WTC11 (cell line): Measurements from ENCODE around the gene SPSB2. TPM values are rescaled to one million over a fixed set of nuclear protein-coding genes. Genes with fewer than 3 reads are reported as not detected.

Experiments used
- ATF3 ChIP-seq: sonication (generic); formaldehyde crosslinking; conservative IDR thresholded peaks from 2 replicates; pipeline ENCODE4 v1.8.1; 2022; ENCODE audit warnings: mild to moderate bottlenecking, missing genetic modification reagents
- CREM ChIP-seq: sonication (generic); formaldehyde crosslinking; IDR thresholded peaks from 2 replicates; pipeline ENCODE4 v1.8.1; 2022; ENCODE audit warnings: mild to moderate bottlenecking, missing genetic modification reagents, moderate library complexity
- CTCF ChIP-seq: fragments of 200-600 bp; IDR thresholded peaks from 2 replicates; pipeline ENCODE4 v1.8.0; 2022; ENCODE audit warnings: antibody characterized with exemption
- E2F5 ChIP-seq: sonication (generic); formaldehyde crosslinking; IDR thresholded peaks from 2 replicates; pipeline ENCODE4 v1.8.1; 2022; ENCODE audit warnings: mild to moderate bottlenecking, moderate library complexity, missing genetic modification reagents
- ESRRA ChIP-seq: sonication (generic); formaldehyde crosslinking; IDR thresholded peaks from 2 replicates; pipeline ENCODE4 v1.8.1; 2022; ENCODE audit warnings: mild to moderate bottlenecking, missing genetic modification reagents, borderline replicate concordance
- GRHL2 ChIP-seq: fragments of 250-450 bp; sonication (Bioruptor Pico); IDR thresholded peaks from 2 replicates; pipeline ENCODE4 v1.8.0; 2022; ENCODE audit warnings: mild to moderate bottlenecking, moderate library complexity; ENCODE audit not compliant: insufficient replicate concordance, severe bottlenecking
- MAX ChIP-seq: sonication (generic); formaldehyde crosslinking; IDR thresholded peaks from 2 replicates; pipeline ENCODE4 v1.8.0; 2022; ENCODE audit warnings: mild to moderate bottlenecking, missing genetic modification reagents
- NR2C2 ChIP-seq: sonication (generic); formaldehyde crosslinking; IDR thresholded peaks from 2 replicates; pipeline ENCODE4 v1.8.0; 2022; ENCODE audit warnings: mild to moderate bottlenecking, missing genetic modification reagents
- RORB ChIP-seq: fragments of 250-450 bp; sonication (Bioruptor Pico); IDR thresholded peaks from 2 replicates; pipeline ENCODE4 v1.9.0; 2021; ENCODE audit warnings: mild to moderate bottlenecking
- TEAD1 ChIP-seq: sonication (generic); formaldehyde crosslinking; IDR thresholded peaks from 2 replicates; pipeline ENCODE4 v1.8.0; 2022; ENCODE audit warnings: mild to moderate bottlenecking, missing genetic modification reagents
- TEAD4 ChIP-seq: sonication (generic); formaldehyde crosslinking; IDR thresholded peaks from 2 replicates; pipeline ENCODE4 v1.8.0; 2022; ENCODE audit warnings: mild to moderate bottlenecking, missing genetic modification reagents
- ZBTB21 ChIP-seq: sonication (generic); formaldehyde crosslinking; IDR thresholded peaks from 2 replicates; pipeline ENCODE4 v1.8.1; 2023; ENCODE audit warnings: mild to moderate bottlenecking, missing genetic modification reagents, borderline replicate concordance
- ZNF219 ChIP-seq: sonication (generic); formaldehyde crosslinking; IDR thresholded peaks from 2 replicates; pipeline ENCODE4 v1.8.0; 2023; ENCODE audit warnings: missing genetic modification reagents, mild to moderate bottlenecking, borderline replicate concordance
- ZNF232 ChIP-seq: sonication (generic); formaldehyde crosslinking; IDR thresholded peaks from 2 replicates; pipeline ENCODE4 v1.8.0; 2022; ENCODE audit warnings: mild to moderate bottlenecking, missing genetic modification reagents
- ZNF263 ChIP-seq: sonication (generic); formaldehyde crosslinking; IDR thresholded peaks from 2 replicates; pipeline ENCODE4 v1.8.1; 2022; ENCODE audit warnings: low read depth, mild to moderate bottlenecking, moderate library complexity, missing genetic modification reagents
- total RNA-seq: library from RNA; stranded (reverse); gene quantifications from 3 replicates; pipeline ENCODE4 v1.2.3, GENCODE V29; 2021
- TF ChIP-seq, protein P1 (sequence below): sonication (generic); formaldehyde crosslinking; IDR thresholded peaks from 2 replicates; pipeline ENCODE4 v1.8.1; 2023; ENCODE audit warnings: mild to moderate bottlenecking, moderate library complexity, missing genetic modification reagents
- TF ChIP-seq, protein P2 (sequence below): sonication (generic); formaldehyde crosslinking; IDR thresholded peaks from 2 replicates; pipeline ENCODE4 v1.8.1; 2023; ENCODE audit warnings: mild to moderate bottlenecking, missing genetic modification reagents
- TF ChIP-seq, protein P3 (sequence below): sonication (generic); formaldehyde crosslinking; IDR thresholded peaks from 2 replicates; pipeline ENCODE4 v1.8.0; 2022; ENCODE audit warnings: mild to moderate bottlenecking, missing genetic modification reagents
- TF ChIP-seq, protein P4 (sequence below): fragments of 250-450 bp; sonication (Bioruptor Pico); IDR thresholded peaks from 2 replicates; pipeline ENCODE4 v1.9.0; 2021; ENCODE audit warnings: moderate library complexity, mild to moderate bottlenecking, inconsistent platforms, borderline replicate concordance
- TF ChIP-seq, protein P5 (sequence below): sonication (generic); formaldehyde crosslinking; IDR thresholded peaks from 2 replicates; pipeline ENCODE4 v1.8.1; 2023; ENCODE audit warnings: mild to moderate bottlenecking, missing genetic modification reagents, moderate library complexity

The SPSB2 gene
- total RNA-seq, 1 experiment from 2014 or later = 25.5 TPM

- TF ChIP-seq CTCF (no peak), NR2C2 (CRISPR knock-in tag) (no peak), GRHL2 (CRISPR knock-in tag) (no peak), ATF3 (CRISPR knock-in tag) (no peak), RORB (no peak), CREM (CRISPR knock-in tag) (no peak), ESRRA (CRISPR knock-in tag) (no peak), MAX (no peak; the same call in 1 of the 2 replicates), TEAD4 (no peak; the same call in 1 of the 2 replicates), ZNF263 (CRISPR knock-in tag) (0 out of 2 replicates have a peak, but pooled peaks have one; percentile 23), ZNF219 (CRISPR knock-in tag) (no peak), E2F5 (CRISPR knock-in tag) (0 out of 2 replicates have a peak, but pooled peaks have one; percentile 51), ZBTB21 (0 out of 2 replicates have a peak, but pooled peaks have one; percentile 59), TEAD1 (CRISPR knock-in tag) (no peak), ZNF232 (CRISPR knock-in tag) (0 out of 2 replicates have a peak, but pooled peaks have one; percentile 14)
- TF ChIP-seq, protein P1, sequence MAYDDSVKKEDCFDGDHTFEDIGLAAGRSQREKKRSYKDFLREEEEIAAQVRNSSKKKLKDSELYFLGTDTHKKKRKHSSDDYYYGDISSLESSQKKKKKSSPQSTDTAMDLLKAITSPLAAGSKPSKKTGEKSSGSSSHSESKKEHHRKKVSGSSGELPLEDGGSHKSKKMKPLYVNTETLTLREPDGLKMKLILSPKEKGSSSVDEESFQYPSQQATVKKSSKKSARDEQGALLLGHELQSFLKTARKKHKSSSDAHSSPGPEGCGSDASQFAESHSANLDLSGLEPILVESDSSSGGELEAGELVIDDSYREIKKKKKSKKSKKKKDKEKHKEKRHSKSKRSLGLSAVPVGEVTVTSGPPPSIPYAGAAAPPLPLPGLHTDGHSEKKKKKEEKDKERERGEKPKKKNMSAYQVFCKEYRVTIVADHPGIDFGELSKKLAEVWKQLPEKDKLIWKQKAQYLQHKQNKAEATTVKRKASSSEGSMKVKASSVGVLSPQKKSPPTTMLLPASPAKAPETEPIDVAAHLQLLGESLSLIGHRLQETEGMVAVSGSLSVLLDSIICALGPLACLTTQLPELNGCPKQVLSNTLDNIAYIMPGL (CRISPR knock-in tag) = no peak; the same call in 1 of the 2 replicates
- TF ChIP-seq, protein P2, sequence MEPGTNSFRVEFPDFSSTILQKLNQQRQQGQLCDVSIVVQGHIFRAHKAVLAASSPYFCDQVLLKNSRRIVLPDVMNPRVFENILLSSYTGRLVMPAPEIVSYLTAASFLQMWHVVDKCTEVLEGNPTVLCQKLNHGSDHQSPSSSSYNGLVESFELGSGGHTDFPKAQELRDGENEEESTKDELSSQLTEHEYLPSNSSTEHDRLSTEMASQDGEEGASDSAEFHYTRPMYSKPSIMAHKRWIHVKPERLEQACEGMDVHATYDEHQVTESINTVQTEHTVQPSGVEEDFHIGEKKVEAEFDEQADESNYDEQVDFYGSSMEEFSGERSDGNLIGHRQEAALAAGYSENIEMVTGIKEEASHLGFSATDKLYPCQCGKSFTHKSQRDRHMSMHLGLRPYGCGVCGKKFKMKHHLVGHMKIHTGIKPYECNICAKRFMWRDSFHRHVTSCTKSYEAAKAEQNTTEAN = no peak
- TF ChIP-seq, protein P3, sequence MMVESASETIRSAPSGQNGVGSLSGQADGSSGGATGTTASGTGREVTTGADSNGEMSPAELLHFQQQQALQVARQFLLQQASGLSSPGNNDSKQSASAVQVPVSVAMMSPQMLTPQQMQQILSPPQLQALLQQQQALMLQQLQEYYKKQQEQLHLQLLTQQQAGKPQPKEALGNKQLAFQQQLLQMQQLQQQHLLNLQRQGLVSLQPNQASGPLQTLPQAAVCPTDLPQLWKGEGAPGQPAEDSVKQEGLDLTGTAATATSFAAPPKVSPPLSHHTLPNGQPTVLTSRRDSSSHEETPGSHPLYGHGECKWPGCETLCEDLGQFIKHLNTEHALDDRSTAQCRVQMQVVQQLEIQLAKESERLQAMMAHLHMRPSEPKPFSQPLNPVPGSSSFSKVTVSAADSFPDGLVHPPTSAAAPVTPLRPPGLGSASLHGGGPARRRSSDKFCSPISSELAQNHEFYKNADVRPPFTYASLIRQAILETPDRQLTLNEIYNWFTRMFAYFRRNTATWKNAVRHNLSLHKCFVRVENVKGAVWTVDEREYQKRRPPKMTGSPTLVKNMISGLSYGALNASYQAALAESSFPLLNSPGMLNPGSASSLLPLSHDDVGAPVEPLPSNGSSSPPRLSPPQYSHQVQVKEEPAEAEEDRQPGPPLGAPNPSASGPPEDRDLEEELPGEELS = no peak
- TF ChIP-seq, protein P4, sequence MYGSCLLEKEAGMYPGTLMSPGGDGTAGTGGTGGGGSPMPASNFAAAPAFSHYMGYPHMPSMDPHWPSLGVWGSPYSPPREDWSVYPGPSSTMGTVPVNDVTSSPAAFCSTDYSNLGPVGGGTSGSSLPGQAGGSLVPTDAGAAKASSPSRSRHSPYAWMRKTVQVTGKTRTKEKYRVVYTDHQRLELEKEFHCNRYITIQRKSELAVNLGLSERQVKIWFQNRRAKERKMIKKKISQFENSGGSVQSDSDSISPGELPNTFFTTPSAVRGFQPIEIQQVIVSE (CRISPR knock-in tag) = no peak
- TF ChIP-seq, protein P5, sequence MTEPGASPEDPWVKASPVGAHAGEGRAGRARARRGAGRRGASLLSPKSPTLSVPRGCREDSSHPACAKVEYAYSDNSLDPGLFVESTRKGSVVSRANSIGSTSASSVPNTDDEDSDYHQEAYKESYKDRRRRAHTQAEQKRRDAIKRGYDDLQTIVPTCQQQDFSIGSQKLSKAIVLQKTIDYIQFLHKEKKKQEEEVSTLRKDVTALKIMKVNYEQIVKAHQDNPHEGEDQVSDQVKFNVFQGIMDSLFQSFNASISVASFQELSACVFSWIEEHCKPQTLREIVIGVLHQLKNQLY (CRISPR knock-in tag) = no peak
Measured at GRCh38 chr12:6914246-6914946, 41.3 kb upstream of the SPSB2 start, which contains the start of gene ENO2 (continued).
